ENCODE measurements around the gene MEI1.
"Not testable (repeated sequence)": the region's sequence is repeated elsewhere in the genome, so short reads cannot be mapped to it uniquely, and the experiment has no call there.

The MEI1 gene

DNA sequence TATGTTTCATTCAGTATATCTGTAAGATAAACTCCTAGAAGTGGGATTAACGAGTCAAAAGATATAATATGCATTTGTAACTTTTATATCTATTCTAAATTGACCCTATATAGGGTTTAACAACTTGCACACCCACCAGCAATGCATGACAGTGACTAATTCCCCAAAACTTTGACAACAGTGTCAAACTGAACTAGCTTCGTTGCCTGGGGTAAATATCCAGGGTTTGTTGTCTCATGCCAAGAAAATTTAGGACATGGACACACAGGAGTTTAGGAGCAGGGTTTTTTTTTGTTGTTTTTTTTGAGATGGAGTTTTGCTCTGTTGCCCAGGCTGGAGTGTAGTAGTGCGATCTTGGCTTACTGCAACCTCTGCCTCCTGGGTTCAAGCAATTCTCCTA is 15.7 kb upstream of the MEI1 start:
- no peak for DNase-seq

DNA sequence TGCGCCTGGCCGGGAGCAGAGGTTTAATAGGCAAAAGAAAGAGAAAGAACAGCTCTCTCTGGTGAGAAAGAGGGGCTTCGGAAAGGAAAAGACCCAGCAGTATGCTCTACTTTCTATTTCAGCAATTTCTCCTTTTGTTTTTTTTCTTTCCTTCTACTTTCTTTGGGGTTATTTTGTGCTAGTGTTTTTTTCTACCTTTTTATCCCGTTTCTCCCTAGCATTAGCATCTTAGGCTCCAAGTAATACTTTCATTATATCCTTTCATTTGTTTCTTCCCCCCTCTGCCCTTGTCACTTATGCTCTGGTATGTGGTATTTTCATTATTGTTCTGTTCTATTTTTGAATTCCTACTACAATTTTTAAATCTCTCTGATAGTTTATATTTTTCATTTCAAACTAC is 15.1 kb upstream of the MEI1 start:
- DNase-seq = no peak

GRCh38 chr22:41686890-41687289 is 12.4 kb upstream of the MEI1 start:
- DNase-seq = not testable (repeated sequence)

- DNase-seq = peak; percentile 50
Measured at GRCh38 chr22:41687901-41688364, 11.4 kb upstream of the MEI1 start.

- DNase-seq = peak; percentile 92
Measured at GRCh38 chr22:41688365-41689211, 10.7 kb upstream of the MEI1 start, which contains the start of gene SNU13. SNU13 (minus strand) TSS chr22:41688867; CDS start chr22:41688796, 71 bp downstream.

- DNase-seq = no peak
Measured at GRCh38 chr22:41690476-41690875, 8.8 kb upstream of the MEI1 start.

- no peak for DNase-seq
Measured at GRCh38 chr22:41695211-41695610, 4.1 kb upstream of the MEI1 start.

- DNase-seq = no peak
Measured at GRCh38 chr22:41696703-41697102, 2.6 kb upstream of the MEI1 start.

GRCh38 chr22:41697126-41697775 is 2.1 kb upstream of the MEI1 start:
- DNase-seq = peak; percentile 94

DNA sequence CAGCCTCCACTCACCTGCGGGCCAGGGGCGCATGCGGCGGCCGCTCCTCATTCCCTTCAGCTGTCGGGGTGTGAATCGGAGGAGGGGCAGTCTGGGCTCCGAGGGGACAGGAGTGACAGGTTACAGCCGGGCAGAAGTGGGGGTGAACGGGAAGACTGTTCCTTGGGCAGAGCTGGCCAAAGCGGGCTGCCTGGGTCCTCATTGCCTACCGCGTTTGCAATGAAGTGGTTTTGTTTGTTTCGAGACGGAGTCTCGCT is 733 bp downstream of the MEI1 start:
- DNase-seq = no peak

GRCh38 chr22:41702763-41703162 is 3.5 kb downstream of the MEI1 start:
- no peak for DNase-seq

GRCh38 chr22:41709341-41709740 is 10.0 kb downstream of the MEI1 start:
- DNase-seq = no peak

DNA sequence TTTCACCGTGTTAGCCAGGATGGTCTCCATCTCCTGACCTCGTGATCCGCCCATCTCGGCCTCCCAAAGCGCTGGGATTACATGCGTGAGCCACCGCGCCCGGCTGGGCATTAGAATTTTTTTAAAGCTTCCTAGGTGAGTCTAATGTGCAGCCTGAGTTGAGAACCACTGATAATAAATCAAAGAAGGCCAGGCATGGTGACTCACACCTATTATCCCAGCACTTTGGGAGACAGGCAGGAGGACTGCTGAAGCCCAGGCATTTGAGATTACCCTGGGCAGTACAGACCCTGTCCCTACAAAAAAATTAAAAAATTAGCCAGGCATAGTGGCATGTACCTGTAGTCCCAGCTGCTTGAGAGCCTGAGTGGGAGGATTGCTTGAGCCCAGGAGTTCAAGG is 13.7 kb downstream of the MEI1 start:
- no peak for DNase-seq

GRCh38 chr22:41722496-41722895 is 23.2 kb downstream of the MEI1 start:
- DNase-seq = peak; percentile 52

- no peak for DNase-seq
Measured at GRCh38 chr22:41725510-41726110, 26.3 kb downstream of the MEI1 start.

- DNase-seq = no peak
Measured at GRCh38 chr22:41731609-41732008, 32.3 kb downstream of the MEI1 start.

DNA sequence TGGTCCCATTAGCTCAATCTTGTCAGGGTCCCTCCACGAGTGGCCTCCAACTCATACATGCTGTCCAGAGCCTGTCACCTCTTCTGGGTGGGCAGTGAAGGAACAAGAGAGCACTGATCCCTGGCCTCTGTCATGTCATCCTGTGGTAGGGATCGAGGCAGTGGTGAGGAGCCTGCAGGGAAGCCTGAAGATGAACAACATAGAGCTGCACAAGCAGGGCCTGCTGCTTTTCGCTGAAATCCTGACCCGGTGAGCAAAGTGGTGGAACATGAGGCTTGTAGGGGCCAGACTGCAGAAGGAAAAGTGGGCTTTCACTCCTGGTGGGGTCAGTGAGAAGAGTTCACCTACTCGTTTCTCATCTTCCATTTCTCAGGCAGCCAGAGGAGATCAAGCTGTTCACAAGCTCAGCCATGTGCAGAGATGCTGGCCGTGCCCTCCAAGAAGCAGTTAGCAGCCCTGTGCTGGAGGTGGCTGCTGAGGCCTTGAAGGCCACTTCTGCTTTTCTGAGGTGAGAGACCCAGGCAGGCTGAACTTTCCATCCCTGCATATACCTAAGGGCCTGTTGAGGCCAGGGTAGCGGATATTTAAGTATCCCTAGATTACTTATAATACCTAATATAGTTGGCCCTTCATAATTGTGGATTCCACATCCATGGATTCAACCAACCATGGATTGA is 32.9 kb downstream of the MEI1 start:
- no peak for DNase-seq

DNA sequence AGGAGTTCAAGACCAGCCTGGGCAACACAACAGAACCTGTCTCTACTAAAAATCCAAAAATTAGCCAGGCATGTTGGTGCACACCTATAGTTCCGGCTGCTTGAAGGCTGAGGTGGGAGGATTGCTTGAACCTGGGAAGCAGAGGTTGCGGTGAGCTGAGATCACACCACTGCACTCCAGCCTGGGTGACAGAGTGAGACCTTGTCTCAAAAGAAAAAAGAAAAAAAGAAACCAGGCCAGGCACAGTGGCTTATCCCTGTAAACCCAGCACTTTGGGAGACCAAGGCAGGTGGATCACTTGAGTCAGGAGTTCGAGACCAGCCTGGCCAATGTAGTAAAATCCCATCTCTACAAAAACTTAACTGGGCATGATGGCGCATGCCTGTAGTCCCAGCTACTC is 33.9 kb downstream of the MEI1 start:
- DNase-seq = not testable (repeated sequence)

GRCh38 chr22:41739576-41739975 is 40.3 kb downstream of the MEI1 start:
- DNase-seq = no peak

- DNase-seq = peak; percentile 60
Measured at GRCh38 chr22:41742918-41743317, 43.6 kb downstream of the MEI1 start.

DNA sequence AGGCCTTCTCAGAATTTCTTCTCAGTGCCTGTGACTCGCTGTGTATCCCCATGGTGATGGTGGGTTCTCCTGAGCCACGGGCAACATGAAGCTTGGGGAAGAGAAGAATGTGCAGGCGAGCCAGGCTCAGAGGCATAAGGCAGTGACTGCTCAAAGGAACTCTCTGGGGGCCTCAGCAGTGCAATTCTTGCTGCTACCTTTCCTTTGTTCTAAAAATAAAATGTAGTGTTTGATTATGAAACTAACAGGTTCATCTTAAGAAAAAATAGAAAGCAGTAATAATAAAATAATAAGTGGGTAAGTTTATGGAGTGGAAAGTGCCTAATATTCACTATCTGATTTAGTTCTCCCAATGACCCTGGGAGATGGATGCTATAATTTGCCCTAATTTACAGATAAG is 46.7 kb downstream of the MEI1 start:
- DNase-seq = no peak

- DNase-seq = peak; percentile 87
Measured at GRCh38 chr22:41746567-41747400, 47.5 kb downstream of the MEI1 start.
